K562 (cell line): ENCODE measurements around the gene TAS1R3.

Source experiments
- FOXK1 ChIP-seq: sonication (generic); formaldehyde crosslinking; IDR thresholded peaks from 2 replicates; pipeline ENCODE4 v1.8.0; 2022; ENCODE audit warnings: missing genetic modification reagents, mild to moderate bottlenecking, borderline replicate concordance
- MLX ChIP-seq, 2 experiments: fragments of 450-650 bp in 1 of 2; sonication (generic) in 1 of 2; formaldehyde crosslinking; conservative IDR thresholded peaks; 2 replicates each; pipeline versions ENCODE4 v1.4.0 to v1.8.1; 2020 to 2022; ENCODE audit warnings: mild to moderate bottlenecking in 1 of 2, missing genetic modification reagents in 1 of 2
- PTRF ChIP-seq: fragments of 450-650 bp; IDR thresholded peaks from 2 replicates; pipeline ENCODE4 v1.6.1; 2016; ENCODE audit warnings: mild to moderate bottlenecking, missing genetic modification characterization, missing compliant biosample characterization
- TAF1 ChIP-seq: IDR thresholded peaks from 2 replicates; pipeline ENCODE4 v1.6.1; 2011; ENCODE audit warnings: mild to moderate bottlenecking, low read length, moderate library complexity; ENCODE audit not compliant: insufficient read depth, control insufficient read depth, severe bottlenecking; ENCODE audit errors: extremely low read depth
- YY1 ChIP-seq, 3 experiments: IDR thresholded peaks; 2 replicates each; pipeline ENCODE4 v1.6.1; 2011; ENCODE audit warnings: low read length in 2 of 3, mild to moderate bottlenecking in 2 of 3, moderate library complexity in 2 of 3, borderline replicate concordance in 1 of 3, control low read depth in 1 of 3, low read depth in 1 of 3; ENCODE audit not compliant: insufficient read depth in 3 of 3, insufficient replicate concordance in 2 of 3, control insufficient read depth in 1 of 3, insufficient read length in 1 of 3; ENCODE audit errors: extremely low read depth in 1 of 3
- ZNF436 ChIP-seq: fragments of 250-450, 450-650 bp; sonication (Bioruptor Pico); formaldehyde crosslinking; IDR thresholded peaks from 2 replicates; pipeline ENCODE4 v1.7.0; 2020; ENCODE audit warnings: mild to moderate bottlenecking

GRCh38 chr1:1364266-1364665, 33.2 kb downstream of the TAS1R3 start:
- TF ChIP-seq MLX (CRISPR knock-in tag; conservative IDR thresholded peaks at IDR 0.05), result no peak
- TF ChIP-seq YY1 (IDR thresholded peaks at IDR 0.05; ENCODE audit: borderline replicate concordance in 1 of 3, control insufficient read depth in 1 of 3, extremely low read depth in 1 of 3, insufficient read depth in 3 of 3, insufficient read length in 1 of 3, insufficient replicate concordance in 2 of 3, low read depth in 1 of 3, low read length in 2 of 3), result no peak
- TF ChIP-seq FOXK1 (CRISPR knock-in tag), result no peak
- no peak for TF ChIP-seq ZNF436 (CRISPR knock-in tag)
- no peak for TF ChIP-seq PTRF
- TF ChIP-seq TAF1, result no peak
